SK-N-SH treated with all-trans-retinoic acid at 6 μM for 48 hours (cell line): ENCODE data around the gene RGS12.

Source experiments
- ATAC-seq: fragments of 200-7000 bp; cut with Tn5 transposase; 3 replicates; pipeline ENCODE4 v1.9.1; 2020; ENCODE audit warnings: mild to moderate bottlenecking, moderate library complexity
- CSDC2 ChIP-seq: fragments of 250-450 bp; sonication (Bioruptor Pico); IDR thresholded peaks from 2 replicates; pipeline ENCODE4 v1.5.0; 2020; ENCODE audit warnings: mild to moderate bottlenecking, moderate library complexity
- GLIS3 ChIP-seq: fragments of 250-450 bp; sonication (Bioruptor Pico); IDR thresholded peaks from 2 replicates; pipeline ENCODE4 v1.5.0; 2020; ENCODE audit warnings: mild to moderate bottlenecking, moderate library complexity
- ISL1 ChIP-seq: fragments of 250-450 bp; sonication (Bioruptor Pico); IDR thresholded peaks from 2 replicates; pipeline ENCODE4 v2.1.2; 2022; ENCODE audit warnings: mild to moderate bottlenecking, moderate library complexity
- OSR1 ChIP-seq: fragments of 250-450 bp; sonication (Bioruptor Pico); IDR thresholded peaks from 2 replicates; pipeline ENCODE4 v1.8.0; 2022; ENCODE audit warnings: moderate library complexity, mild to moderate bottlenecking, inconsistent platforms
- PPARA ChIP-seq: fragments of 250-450 bp; sonication (Bioruptor Pico); IDR thresholded peaks from 2 replicates; pipeline ENCODE4 v1.5.0; 2020; ENCODE audit warnings: mild to moderate bottlenecking, borderline replicate concordance
- RARB ChIP-seq: fragments of 250-450 bp; sonication (Bioruptor Pico); IDR thresholded peaks from 2 replicates; pipeline ENCODE4 v1.8.0; 2021; ENCODE audit warnings: mild to moderate bottlenecking, moderate library complexity
- SNAI2 ChIP-seq: fragments of 250-450 bp; sonication (Bioruptor Pico); IDR thresholded peaks from 2 replicates; pipeline ENCODE4 v1.5.0; 2020; ENCODE audit warnings: mild to moderate bottlenecking, moderate library complexity
- TCF4 ChIP-seq: fragments of 250-450 bp; sonication (Bioruptor Pico); IDR thresholded peaks from 2 replicates; pipeline ENCODE4 v1.8.0; 2021; ENCODE audit warnings: mild to moderate bottlenecking, moderate library complexity, borderline replicate concordance
- TOX ChIP-seq: fragments of 250-450 bp; sonication (Bioruptor Pico); IDR thresholded peaks from 2 replicates; pipeline ENCODE4 v1.8.0; 2021; ENCODE audit warnings: mild to moderate bottlenecking, moderate library complexity, borderline replicate concordance
- ZC3H10 ChIP-seq: fragments of 250-450 bp; sonication (Bioruptor Pico); IDR thresholded peaks from 2 replicates; pipeline ENCODE4 v1.5.1; 2021; ENCODE audit warnings: mild to moderate bottlenecking, moderate library complexity
- ZFP3 ChIP-seq: fragments of 250-450 bp; sonication (Bioruptor Pico); IDR thresholded peaks from 2 replicates; pipeline ENCODE4 v1.5.0; 2020; ENCODE audit warnings: mild to moderate bottlenecking, moderate library complexity
- ZFP30 ChIP-seq: fragments of 450-650 bp; formaldehyde crosslinking; IDR thresholded peaks from 2 replicates; pipeline ENCODE4 v1.5.0; 2022; ENCODE audit warnings: mild to moderate bottlenecking, moderate library complexity
- ZNF565 ChIP-seq: fragments of 450-650 bp; formaldehyde crosslinking; conservative IDR thresholded peaks from 2 replicates; pipeline ENCODE4 v1.5.0; 2020; ENCODE audit warnings: low read depth, mild to moderate bottlenecking, moderate library complexity
- ZNF8 ChIP-seq: fragments of 450-650 bp; formaldehyde crosslinking; IDR thresholded peaks from 2 replicates; pipeline ENCODE4 v1.5.0; 2020; ENCODE audit warnings: mild to moderate bottlenecking, moderate library complexity
- TF ChIP-seq, protein P1 (sequence below): fragments of 250-450 bp; sonication (Bioruptor Pico); IDR thresholded peaks from 2 replicates; pipeline ENCODE4 v1.8.0; 2021; ENCODE audit warnings: low read depth, mild to moderate bottlenecking, moderate library complexity, borderline replicate concordance
- TF ChIP-seq, protein P2 (sequence below): fragments of 250-450 bp; sonication (Bioruptor Pico); IDR thresholded peaks from 2 replicates; pipeline ENCODE4 v1.5.1; 2020; ENCODE audit warnings: low read depth, mild to moderate bottlenecking, moderate library complexity
- TF ChIP-seq, protein P3 (sequence below): fragments of 250-450 bp; sonication (Bioruptor Pico); IDR thresholded peaks from 2 replicates; pipeline ENCODE4 v1.8.0; 2020; ENCODE audit warnings: mild to moderate bottlenecking, moderate library complexity, borderline replicate concordance
- TF ChIP-seq, protein P4 (sequence below): fragments of 250-450 bp; sonication (Bioruptor Pico); IDR thresholded peaks from 2 replicates; pipeline ENCODE4 v1.5.1; 2021; ENCODE audit warnings: mild to moderate bottlenecking, moderate library complexity

The RGS12 gene

DNA sequence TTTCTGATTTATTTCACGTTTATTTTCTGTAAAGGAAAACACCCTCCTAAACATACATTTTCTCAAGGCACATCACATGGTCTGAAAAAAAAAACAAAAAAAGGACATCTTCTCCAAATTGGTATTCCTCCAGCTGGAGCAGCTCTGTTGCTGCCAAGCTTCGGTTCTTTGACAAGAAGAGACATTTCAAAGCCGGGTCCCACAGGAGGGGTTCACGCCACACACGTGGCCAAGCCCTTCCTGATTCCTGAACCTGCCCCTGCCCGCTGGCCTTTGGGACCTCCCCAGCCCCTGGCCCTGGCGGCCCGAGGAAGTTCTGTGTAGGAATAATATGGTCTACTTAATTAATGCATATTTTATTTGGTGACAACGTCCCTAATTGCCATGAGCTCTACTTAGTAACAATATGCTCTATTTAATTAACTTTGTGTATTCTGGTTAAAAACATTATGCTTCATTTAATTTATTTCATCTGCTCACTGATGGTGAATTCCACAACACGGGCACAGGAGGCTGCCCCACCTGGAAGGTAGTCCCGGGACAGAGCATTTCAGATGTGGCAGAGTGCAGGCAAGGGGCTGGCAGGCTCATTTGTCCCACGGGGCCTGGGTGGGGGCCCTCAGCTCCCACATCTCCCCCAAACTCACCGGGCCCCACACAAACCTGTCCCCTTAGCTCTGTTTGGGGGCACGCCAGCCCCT is 5.4 kb upstream of the RGS12 start:
- no peak for ATAC-seq
- TF ChIP-seq, protein P1, sequence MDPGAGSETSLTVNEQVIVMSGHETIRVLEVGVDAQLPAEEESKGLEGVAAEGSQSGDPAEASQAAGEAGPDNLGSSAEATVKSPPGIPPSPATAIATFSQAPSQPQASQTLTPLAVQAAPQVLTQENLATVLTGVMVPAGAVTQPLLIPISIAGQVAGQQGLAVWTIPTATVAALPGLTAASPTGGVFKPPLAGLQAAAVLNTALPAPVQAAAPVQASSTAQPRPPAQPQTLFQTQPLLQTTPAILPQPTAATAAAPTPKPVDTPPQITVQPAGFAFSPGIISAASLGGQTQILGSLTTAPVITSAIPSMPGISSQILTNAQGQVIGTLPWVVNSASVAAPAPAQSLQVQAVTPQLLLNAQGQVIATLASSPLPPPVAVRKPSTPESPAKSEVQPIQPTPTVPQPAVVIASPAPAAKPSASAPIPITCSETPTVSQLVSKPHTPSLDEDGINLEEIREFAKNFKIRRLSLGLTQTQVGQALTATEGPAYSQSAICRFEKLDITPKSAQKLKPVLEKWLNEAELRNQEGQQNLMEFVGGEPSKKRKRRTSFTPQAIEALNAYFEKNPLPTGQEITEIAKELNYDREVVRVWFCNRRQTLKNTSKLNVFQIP (CRISPR knock-in tag) = no peak
- TF ChIP-seq OSR1 = no peak
- TF ChIP-seq, all 23 proteins: peak for 0

DNA sequence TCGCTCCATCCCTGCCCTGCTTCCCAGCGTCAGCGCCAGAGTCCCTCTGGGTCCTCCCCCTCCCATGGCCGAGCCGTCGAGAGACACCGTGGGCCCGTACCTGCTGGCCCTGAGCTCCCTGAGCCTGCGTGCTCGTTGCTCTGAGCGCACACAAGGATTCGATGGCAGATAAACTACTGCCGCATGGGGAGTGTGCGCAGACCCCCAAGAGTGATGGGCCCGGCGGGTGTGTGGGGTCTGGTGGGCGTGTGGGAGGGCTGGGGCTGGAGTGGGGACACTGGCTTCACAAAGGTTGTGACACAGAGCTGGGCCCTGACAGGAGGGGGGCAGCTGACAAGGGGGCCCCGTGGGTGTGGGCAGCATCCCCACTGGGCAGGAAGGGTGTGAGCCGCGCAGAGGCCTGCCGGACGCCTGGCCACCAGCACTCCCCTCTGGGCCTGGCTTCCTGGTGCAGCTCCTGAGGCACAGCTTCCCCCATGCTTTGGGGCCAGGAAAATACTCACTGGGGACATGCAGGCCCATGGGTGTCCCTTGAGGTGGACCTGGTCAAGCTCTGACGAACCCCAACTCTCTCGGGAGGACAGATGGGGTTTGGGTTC is 4.8 kb upstream of the RGS12 start:
- no peak for ATAC-seq
- no peak for TF ChIP-seq ZC3H10 (CRISPR knock-in tag)
- TF ChIP-seq ISL1 (CRISPR knock-in tag) = no peak
- TF ChIP-seq, protein P2, sequence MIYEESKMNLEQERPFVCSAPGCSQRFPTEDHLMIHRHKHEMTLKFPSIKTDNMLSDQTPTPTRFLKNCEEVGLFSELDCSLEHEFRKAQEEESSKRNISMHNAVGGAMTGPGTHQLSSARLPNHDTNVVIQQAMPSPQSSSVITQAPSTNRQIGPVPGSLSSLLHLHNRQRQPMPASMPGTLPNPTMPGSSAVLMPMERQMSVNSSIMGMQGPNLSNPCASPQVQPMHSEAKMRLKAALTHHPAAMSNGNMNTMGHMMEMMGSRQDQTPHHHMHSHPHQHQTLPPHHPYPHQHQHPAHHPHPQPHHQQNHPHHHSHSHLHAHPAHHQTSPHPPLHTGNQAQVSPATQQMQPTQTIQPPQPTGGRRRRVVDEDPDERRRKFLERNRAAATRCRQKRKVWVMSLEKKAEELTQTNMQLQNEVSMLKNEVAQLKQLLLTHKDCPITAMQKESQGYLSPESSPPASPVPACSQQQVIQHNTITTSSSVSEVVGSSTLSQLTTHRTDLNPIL = no peak
- no peak for TF ChIP-seq TCF4 (CRISPR knock-in tag)
- TF ChIP-seq PPARA (CRISPR knock-in tag) = no peak
- no peak for TF ChIP-seq ZFP30
- TF ChIP-seq TOX (CRISPR knock-in tag) = no peak
- TF ChIP-seq ZNF8 (CRISPR knock-in tag) = no peak
- no peak for TF ChIP-seq RARB

DNA sequence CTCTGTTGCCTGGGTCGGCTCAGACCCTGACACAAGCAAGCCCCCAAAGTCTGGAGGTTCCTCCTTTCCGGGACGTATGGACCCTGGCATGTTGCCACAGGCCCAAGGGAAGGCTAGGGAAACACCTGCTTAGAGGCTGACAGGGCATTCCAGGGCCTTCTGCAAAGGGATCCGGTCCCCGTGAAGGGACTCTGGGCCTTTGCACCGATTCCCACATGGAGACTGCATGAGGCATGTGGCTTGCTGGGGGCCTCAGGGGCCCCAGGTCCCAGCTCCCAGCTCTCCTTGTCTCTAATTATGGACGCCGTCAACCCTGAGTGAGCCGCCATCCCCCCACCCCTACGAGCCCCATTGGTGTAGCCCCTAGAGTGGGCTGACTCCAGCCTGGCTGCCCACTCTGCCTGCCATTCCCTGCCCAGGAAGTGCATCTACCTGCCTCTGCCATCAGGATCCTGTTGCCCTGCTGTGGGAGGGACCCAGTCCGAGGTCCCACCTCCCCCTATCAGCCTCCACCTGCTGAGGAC is 4.2 kb upstream of the RGS12 start:
- no peak for ATAC-seq
- TF ChIP-seq, protein P3, sequence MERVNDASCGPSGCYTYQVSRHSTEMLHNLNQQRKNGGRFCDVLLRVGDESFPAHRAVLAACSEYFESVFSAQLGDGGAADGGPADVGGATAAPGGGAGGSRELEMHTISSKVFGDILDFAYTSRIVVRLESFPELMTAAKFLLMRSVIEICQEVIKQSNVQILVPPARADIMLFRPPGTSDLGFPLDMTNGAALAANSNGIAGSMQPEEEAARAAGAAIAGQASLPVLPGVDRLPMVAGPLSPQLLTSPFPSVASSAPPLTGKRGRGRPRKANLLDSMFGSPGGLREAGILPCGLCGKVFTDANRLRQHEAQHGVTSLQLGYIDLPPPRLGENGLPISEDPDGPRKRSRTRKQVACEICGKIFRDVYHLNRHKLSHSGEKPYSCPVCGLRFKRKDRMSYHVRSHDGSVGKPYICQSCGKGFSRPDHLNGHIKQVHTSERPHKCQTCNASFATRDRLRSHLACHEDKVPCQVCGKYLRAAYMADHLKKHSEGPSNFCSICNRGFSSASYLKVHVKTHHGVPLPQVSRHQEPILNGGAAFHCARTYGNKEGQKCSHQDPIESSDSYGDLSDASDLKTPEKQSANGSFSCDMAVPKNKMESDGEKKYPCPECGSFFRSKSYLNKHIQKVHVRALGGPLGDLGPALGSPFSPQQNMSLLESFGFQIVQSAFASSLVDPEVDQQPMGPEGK (CRISPR knock-in tag) = no peak
- TF ChIP-seq OSR1 (no peak), ZC3H10 (CRISPR knock-in tag) (no peak), ZFP3 (CRISPR knock-in tag) (no peak), ZFP30 (no peak), ISL1 (CRISPR knock-in tag) (no peak), GLIS3 (no peak), ZNF8 (CRISPR knock-in tag) (no peak)

DNA sequence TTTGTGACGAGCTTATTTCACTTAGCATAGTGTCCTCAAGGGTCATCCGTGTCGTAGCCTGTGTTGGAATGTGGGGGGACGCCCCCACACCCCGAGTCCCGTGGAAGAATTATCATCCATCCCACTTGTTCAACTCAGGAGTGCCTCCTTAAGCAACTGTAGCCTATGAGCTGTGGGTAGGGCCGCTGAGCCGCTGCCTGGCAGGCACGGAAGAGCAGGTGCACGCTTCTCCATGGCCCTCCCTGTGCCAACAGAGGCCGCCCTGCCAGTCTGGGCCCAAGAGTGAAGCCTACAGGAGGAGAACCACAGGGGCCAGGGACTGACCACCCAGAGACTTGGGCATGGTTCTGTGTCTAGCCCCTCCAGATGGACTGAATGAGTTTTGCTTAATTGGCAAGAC is 2.3 kb upstream of the RGS12 start:
- no peak for ATAC-seq

DNA sequence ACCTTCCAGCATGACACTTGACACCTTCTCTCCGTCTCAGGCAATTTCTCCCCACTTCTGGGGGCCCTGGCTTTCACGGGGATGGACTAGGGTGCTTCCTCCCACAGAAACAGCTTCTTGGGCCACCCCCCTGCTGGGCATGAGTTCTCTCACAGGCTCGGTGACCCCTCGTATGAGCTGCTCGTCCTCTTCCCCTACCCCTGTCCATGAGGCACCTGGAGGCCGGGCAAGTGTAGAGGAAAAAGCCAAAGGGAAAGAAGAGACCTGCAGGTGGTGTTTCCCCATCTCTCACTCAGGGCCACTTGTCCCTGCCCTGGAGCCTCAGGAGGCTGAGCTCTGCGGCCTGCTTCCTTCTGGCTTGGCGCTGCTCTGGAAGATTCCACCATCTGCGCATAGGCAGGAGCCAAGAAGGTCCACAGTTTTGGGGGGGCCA is 1.9 kb upstream of the RGS12 start:
- ATAC-seq = no peak
- TF ChIP-seq GLIS3 (no peak), CSDC2 (no peak), OSR1 (no peak), ZFP30 (no peak), ZNF565 (CRISPR knock-in tag) (no peak), SNAI2 (no peak), ZNF8 (CRISPR knock-in tag) (no peak)
- TF ChIP-seq, protein P3 (CRISPR knock-in tag) = no peak

More for the DNA sequence above, 2.3 kb upstream of the RGS12 start:
- TF ChIP-seq ZFP3 (CRISPR knock-in tag) = no peak
- TF ChIP-seq, protein P4, sequence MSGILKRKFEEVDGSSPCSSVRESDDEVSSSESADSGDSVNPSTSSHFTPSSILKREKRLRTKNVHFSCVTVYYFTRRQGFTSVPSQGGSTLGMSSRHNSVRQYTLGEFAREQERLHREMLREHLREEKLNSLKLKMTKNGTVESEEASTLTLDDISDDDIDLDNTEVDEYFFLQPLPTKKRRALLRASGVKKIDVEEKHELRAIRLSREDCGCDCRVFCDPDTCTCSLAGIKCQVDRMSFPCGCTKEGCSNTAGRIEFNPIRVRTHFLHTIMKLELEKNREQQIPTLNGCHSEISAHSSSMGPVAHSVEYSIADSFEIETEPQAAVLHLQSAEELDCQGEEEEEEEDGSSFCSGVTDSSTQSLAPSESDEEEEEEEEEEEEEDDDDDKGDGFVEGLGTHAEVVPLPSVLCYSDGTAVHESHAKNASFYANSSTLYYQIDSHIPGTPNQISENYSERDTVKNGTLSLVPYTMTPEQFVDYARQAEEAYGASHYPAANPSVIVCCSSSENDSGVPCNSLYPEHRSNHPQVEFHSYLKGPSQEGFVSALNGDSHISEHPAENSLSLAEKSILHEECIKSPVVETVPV (CRISPR knock-in tag) = no peak
- no peak for TF ChIP-seq ZNF565 (CRISPR knock-in tag)
- TF ChIP-seq, all 23 proteins: peak for 0
